ENCODE results near the gene SH2D6.

- TF ChIP-seq POLR2A (IDR thresholded peaks at IDR 0.05) = no peak
- TF ChIP-seq CTCF (IDR thresholded peaks at IDR 0.05) = no peak
Measured at GRCh38 chr2:85390941-85391669, 27.4 kb upstream of the SH2D6 start.

Data from lower leg skin (tissue), 3 donors.